ENCODE results near the gene HOOK2. TPM values are rescaled to one million over a fixed set of nuclear protein-coding genes. Genes with fewer than 3 reads are reported as not detected.
"Not testable (repeated sequence)": the region's sequence is repeated elsewhere in the genome, so short reads cannot be mapped to it uniquely, and the experiment has no call there.

HOOK2 gene
- total and polyA plus RNA-seq, 2 experiments from 2014 or later: 56.9 to 86.4 TPM

DNA sequence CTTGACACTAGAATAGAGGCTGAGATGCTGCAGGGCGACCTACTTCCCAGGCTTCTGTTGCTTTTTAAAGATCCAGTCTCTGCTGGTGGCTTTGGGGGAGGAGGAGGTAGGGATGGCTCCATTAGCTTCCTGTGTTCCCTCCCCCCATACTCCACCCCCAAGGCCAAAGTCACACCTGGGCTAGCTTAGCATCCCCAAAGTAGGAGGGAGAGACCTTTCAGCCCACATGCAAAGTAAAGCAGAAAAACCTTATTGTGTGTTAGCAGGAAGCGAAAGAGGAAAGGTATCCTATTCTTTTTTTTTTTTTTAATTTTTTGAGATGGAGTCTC lies 48.4 kb downstream of the HOOK2 start:
- H3K36me3 ChIP-seq (ENCODE audit: insufficient read depth): no peaks in the 10 kb centered on the region
- peaks cover 37% of the 10 kb centered on the region for H3K36me3 Mint-ChIP-seq (ENCODE audit: low read depth)
- DNase-seq (ENCODE audit: low spot score): peak; percentile 41
- H3K4me3 Mint-ChIP-seq: no peak overlapping the region; the same call in 2 of the 3 replicates
- H3K4me3 ChIP-seq: no peak overlapping the region
- no peak overlapping the region for H2AFZ ChIP-seq
- no peaks in the 10 kb centered on the region; the same call in 1 of the 2 replicates for H3K4me1 ChIP-seq (ENCODE audit: insufficient read depth)
- H3K79me2 ChIP-seq (replicated peaks; ENCODE audit: insufficient read depth): peaks cover 32% of the 10 kb centered on the region
- H3K27ac Mint-ChIP-seq: no peak overlapping the region
- peaks cover 8% of the 10 kb centered on the region; the same call in 2 of the 3 replicates for H3K4me1 Mint-ChIP-seq
- peak overlapping the region; percentile 66; the same call in 1 of the 2 replicates for H3K27ac ChIP-seq (ENCODE audit: low read depth)
- no peak overlapping the region for H3K4me2 ChIP-seq
- peaks cover 26% of the 10 kb centered on the region for H3F3A ChIP-seq (replicated peaks; ENCODE audit: low read depth)
- TF ChIP-seq, protein P1, sequence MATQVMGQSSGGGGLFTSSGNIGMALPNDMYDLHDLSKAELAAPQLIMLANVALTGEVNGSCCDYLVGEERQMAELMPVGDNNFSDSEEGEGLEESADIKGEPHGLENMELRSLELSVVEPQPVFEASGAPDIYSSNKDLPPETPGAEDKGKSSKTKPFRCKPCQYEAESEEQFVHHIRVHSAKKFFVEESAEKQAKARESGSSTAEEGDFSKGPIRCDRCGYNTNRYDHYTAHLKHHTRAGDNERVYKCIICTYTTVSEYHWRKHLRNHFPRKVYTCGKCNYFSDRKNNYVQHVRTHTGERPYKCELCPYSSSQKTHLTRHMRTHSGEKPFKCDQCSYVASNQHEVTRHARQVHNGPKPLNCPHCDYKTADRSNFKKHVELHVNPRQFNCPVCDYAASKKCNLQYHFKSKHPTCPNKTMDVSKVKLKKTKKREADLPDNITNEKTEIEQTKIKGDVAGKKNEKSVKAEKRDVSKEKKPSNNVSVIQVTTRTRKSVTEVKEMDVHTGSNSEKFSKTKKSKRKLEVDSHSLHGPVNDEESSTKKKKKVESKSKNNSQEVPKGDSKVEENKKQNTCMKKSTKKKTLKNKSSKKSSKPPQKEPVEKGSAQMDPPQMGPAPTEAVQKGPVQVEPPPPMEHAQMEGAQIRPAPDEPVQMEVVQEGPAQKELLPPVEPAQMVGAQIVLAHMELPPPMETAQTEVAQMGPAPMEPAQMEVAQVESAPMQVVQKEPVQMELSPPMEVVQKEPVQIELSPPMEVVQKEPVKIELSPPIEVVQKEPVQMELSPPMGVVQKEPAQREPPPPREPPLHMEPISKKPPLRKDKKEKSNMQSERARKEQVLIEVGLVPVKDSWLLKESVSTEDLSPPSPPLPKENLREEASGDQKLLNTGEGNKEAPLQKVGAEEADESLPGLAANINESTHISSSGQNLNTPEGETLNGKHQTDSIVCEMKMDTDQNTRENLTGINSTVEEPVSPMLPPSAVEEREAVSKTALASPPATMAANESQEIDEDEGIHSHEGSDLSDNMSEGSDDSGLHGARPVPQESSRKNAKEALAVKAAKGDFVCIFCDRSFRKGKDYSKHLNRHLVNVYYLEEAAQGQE (IDR thresholded peaks at IDR 0.05; ENCODE audit: unreplicated experiment): no peak
- TF ChIP-seq ZNF331 (CRISPR knock-in tag; IDR thresholded peaks at IDR 0.05; ENCODE audit: low read depth) (no peak), CREB1 (CRISPR knock-in tag; IDR thresholded peaks at IDR 0.05; ENCODE audit: low read depth) (no peak), POLR2AphosphoS5 (IDR thresholded peaks at IDR 0.05; ENCODE audit: low read depth) (no peak), EZH2 (IDR thresholded peaks at IDR 0.05; ENCODE audit: low read depth, unreplicated experiment) (no peak)
- TF ChIP-seq, protein P2, sequence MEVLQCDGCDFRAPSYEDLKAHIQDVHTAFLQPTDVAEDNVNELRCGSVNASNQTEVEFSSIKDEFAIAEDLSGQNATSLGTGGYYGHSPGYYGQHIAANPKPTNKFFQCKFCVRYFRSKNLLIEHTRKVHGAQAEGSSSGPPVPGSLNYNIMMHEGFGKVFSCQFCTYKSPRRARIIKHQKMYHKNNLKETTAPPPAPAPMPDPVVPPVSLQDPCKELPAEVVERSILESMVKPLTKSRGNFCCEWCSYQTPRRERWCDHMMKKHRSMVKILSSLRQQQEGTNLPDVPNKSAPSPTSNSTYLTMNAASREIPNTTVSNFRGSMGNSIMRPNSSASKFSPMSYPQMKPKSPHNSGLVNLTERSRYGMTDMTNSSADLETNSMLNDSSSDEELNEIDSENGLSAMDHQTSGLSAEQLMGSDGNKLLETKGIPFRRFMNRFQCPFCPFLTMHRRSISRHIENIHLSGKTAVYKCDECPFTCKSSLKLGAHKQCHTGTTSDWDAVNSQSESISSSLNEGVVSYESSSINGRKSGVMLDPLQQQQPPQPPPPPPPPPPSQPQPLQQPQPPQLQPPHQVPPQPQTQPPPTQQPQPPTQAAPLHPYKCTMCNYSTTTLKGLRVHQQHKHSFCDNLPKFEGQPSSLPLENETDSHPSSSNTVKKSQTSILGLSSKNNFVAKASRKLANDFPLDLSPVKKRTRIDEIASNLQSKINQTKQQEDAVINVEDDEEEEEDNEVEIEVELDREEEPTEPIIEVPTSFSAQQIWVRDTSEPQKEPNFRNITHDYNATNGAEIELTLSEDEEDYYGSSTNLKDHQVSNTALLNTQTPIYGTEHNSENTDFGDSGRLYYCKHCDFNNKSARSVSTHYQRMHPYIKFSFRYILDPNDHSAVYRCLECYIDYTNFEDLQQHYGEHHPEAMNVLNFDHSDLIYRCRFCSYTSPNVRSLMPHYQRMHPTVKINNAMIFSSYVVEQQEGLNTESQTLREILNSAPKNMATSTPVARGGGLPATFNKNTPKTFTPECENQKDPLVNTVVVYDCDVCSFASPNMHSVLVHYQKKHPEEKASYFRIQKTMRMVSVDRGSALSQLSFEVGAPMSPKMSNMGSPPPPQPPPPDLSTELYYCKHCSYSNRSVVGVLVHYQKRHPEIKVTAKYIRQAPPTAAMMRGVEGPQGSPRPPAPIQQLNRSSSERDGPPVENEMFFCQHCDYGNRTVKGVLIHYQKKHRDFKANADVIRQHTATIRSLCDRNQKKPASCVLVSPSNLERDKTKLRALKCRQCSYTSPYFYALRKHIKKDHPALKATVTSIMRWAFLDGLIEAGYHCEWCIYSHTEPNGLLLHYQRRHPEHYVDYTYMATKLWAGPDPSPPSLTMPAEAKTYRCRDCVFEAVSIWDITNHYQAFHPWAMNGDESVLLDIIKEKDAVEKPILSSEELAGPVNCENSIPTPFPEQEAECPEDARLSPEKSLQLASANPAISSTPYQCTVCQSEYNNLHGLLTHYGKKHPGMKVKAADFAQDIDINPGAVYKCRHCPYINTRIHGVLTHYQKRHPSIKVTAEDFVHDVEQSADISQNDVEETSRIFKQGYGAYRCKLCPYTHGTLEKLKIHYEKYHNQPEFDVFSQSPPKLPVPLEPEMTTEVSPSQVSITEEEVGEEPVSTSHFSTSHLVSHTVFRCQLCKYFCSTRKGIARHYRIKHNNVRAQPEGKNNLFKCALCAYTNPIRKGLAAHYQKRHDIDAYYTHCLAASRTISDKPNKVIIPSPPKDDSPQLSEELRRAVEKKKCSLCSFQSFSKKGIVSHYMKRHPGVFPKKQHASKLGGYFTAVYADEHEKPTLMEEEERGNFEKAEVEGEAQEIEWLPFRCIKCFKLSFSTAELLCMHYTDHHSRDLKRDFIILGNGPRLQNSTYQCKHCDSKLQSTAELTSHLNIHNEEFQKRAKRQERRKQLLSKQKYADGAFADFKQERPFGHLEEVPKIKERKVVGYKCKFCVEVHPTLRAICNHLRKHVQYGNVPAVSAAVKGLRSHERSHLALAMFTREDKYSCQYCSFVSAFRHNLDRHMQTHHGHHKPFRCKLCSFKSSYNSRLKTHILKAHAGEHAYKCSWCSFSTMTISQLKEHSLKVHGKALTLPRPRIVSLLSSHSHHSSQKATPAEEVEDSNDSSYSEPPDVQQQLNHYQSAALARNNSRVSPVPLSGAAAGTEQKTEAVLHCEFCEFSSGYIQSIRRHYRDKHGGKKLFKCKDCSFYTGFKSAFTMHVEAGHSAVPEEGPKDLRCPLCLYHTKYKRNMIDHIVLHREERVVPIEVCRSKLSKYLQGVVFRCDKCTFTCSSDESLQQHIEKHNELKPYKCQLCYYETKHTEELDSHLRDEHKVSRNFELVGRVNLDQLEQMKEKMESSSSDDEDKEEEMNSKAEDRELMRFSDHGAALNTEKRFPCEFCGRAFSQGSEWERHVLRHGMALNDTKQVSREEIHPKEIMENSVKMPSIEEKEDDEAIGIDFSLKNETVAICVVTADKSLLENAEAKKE (CRISPR knock-in tag; IDR thresholded peaks at IDR 0.05): no peak
- TF ChIP-seq, protein P3, sequence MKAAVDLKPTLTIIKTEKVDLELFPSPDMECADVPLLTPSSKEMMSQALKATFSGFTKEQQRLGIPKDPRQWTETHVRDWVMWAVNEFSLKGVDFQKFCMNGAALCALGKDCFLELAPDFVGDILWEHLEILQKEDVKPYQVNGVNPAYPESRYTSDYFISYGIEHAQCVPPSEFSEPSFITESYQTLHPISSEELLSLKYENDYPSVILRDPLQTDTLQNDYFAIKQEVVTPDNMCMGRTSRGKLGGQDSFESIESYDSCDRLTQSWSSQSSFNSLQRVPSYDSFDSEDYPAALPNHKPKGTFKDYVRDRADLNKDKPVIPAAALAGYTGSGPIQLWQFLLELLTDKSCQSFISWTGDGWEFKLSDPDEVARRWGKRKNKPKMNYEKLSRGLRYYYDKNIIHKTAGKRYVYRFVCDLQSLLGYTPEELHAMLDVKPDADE (IDR thresholded peaks at IDR 0.05): no peak
- H3K27me3 Mint-ChIP-seq (ENCODE audit: insufficient read depth, low read depth, poor library complexity): peaks cover 21% of the 10 kb centered on the region
- no peak for ATAC-seq
- H3K9me3 Mint-ChIP-seq: no peaks in the 10 kb centered on the region; the same call in 2 of the 3 replicates
- H3K9me2 ChIP-seq (ENCODE audit: insufficient read depth): no peaks in the 10 kb centered on the region
- H3K27me3 ChIP-seq (ENCODE audit: insufficient read depth): no peaks in the 10 kb centered on the region
- peaks cover 13% of the 10 kb centered on the region for H4K20me1 ChIP-seq (replicated peaks; ENCODE audit: insufficient read depth)

DNA sequence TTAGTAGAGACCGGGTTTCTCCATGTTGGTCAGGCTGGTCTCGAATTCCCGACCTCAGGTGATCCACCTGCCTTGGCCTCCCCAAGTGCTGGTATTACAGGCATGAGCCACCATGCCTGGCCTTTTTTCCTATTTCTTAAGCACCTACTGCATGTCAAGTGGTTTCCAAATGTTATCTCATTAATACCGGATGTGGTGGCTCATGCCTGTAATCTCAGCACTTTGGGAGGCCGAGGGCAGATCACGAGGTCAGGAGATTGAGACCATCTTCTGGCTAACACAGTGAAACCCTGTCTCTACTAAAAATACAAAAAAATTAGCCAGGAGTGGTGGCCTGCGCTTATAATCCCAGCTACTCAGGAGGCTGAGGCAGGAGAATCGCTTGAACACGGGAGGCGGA lies 49.7 kb downstream of the HOOK2 start:
- H3K27me3 Mint-ChIP-seq (ENCODE audit: insufficient read depth, low read depth, poor library complexity): peaks cover 23% of the 10 kb centered on the region
- not testable (repeated sequence) for H3K4me3 ChIP-seq; H2AFZ ChIP-seq; ATAC-seq; H3K9me2 ChIP-seq (ENCODE audit: insufficient read depth); H3K4me2 ChIP-seq; DNase-seq (ENCODE audit: low spot score); H3K9me3 Mint-ChIP-seq; H4K20me1 ChIP-seq (replicated peaks; ENCODE audit: insufficient read depth); H3K36me3 ChIP-seq (ENCODE audit: insufficient read depth); H3K4me1 ChIP-seq (ENCODE audit: insufficient read depth); H3K27ac Mint-ChIP-seq; H3K27me3 ChIP-seq (ENCODE audit: insufficient read depth); H3K4me3 Mint-ChIP-seq
- Histone ChIP-seq H3F3A (replicated peaks; ENCODE audit: low read depth) (peaks cover 23% of the 10 kb centered on the region), H3K27ac (ENCODE audit: low read depth) (peak overlapping the region; percentile 26; the same call in 1 of the 2 replicates), H3K79me2 (replicated peaks; ENCODE audit: insufficient read depth) (peaks cover 34% of the 10 kb centered on the region)
- peaks cover 12% of the 10 kb centered on the region for H3K4me1 Mint-ChIP-seq
- peaks cover 38% of the 10 kb centered on the region for H3K36me3 Mint-ChIP-seq (ENCODE audit: low read depth)
